T-helper 2 cell treated with Interferon-gamma antibody and Interleukin-4, amounts not matched to agents 100 ng/mL and 5 ng/mL, for 36 hours (primary cell): ENCODE measurements around the gene TOPORS. TPM values are rescaled to one million over a fixed set of nuclear protein-coding genes. Genes with fewer than 3 reads are reported as not detected.

Source experiments
- intact Hi-C: fragments of 100-400 bp; cut with micrococcal nuclease; formaldehyde crosslinking; loops from one replicate; pipeline ENCODE4 v1.15.1; 2023
- total RNA-seq: library from RNA; stranded (reverse); gene quantifications from 2 replicates; pipeline ENCODE4 v1.2.3, GENCODE V29; 2022

The TOPORS gene
- total RNA-seq, 1 donor from 2014 or later: 12.0 TPM

- intact Hi-C loops: no loop called here
Observed at GRCh38 chr9:32518276-32518675, 34.1 kb downstream of the TOPORS start.

DNA sequence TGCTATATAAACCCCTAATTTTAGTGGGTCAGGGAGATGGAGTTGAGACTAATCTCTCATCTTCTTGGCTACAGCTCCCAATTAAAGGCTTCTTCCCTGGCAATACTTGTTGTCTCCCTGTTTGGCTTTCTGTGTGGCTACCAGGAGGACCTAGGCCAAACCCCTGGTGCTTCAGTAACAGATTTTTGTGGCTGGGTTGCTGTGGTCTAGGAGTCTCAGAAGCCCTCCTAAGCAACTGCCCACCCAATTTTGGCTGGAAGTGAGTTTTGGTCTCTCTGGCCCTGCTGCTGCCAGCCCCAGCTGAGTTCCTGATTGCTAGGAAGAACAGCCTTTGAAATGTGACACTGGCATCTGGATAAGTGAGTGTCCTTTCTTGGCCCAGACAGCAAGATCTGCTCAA is 36.1 kb downstream of the TOPORS start:
- intact Hi-C loops: no loop called here

DNA sequence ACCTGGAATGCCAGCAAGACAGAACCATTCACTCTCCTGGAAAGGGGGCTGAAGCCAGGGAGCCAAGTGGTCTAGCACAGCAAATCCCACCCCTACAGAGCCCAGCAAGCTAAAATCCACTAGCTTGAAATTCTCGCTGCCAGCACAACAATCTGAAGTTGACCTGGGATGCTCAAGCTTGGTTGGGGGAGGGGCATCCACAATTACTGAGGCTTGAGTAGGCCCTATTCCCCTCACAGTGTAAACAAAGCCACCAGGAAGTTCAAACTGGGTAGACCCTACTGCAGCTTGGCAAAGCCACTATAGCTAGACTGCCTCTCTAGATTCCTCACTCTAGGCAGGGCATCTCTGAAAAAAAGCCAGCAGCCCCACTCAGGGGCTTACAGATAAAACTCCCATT is 43.7 kb downstream of the TOPORS start:
- intact Hi-C loops: no loop called here

DNA sequence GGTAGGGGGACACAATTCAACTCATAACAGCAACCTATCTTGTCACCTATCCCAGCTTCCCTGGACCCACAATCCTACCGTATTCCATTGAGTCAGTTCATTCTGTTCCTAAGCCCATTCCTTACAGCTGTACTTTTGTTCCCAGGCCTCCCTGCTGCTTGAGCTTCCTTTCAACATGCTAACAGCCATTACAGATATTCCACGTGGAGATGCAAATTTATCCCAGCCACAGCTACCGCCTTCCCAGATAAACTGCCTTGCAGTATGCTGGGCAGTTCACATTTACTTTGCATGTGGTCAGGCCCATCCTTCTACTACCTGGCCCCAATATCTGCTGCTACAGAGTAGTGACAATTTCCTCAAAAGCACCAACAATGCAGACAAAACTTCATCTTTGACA is 49.4 kb downstream of the TOPORS start:
- intact Hi-C loops: no loop called here

GRCh38 chr9:32502464-32502863 is 49.9 kb downstream of the TOPORS start:
- intact Hi-C loops: no loop called here

DNA sequence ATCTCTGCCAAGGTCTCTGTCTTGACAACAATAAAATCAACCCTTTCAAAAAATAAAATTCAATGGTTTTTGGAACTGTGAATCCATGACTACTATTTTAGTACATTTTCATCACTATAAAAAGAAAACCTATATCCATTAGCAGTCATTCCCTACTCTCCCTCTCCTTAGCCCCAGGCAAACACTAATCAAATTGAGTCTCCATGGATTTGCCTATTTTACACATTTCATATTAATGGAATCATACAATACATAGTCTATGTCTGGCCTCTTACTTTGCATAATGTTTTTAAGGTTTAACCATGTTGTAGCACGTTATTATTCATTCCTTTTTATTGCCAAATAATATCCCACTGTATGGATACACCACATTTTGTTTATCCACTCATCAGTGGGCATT is 50.5 kb downstream of the TOPORS start:
- intact Hi-C loops: no loop called here

DNA sequence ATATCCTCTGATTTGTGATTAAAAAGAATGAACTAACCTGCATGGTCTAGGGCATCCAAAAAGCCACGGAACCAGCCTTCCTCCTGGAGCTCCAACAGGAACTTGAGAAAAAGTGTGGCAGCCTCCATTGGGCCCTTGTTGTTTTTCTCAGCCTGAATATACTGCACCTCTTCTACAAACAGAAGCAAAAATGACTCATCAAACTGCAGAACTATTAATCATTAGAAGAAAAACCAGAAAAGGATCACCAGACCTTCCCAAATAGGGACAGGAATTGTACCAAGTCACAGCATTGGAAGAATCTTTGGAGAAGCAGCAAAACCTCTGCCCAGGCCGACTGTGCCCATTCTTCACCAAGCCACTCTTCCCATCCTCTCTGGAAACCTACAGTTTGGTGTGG is 51.6 kb downstream of the TOPORS start:
- intact Hi-C loops: no loop called here

- intact Hi-C loops: no loop called here
Observed at GRCh38 chr9:32497921-32498320, 54.5 kb downstream of the TOPORS start.

- intact Hi-C loops: no loop called here
Observed at GRCh38 chr9:32490601-32491000, 61.8 kb downstream of the TOPORS start.

Other genes with a start within 250 kb of the TOPORS start
- gene ACO1, start 167.9 kb downstream of the TOPORS start, total RNA-seq: 8.8 and 9.8 TPM in 2 replicates
- gene RIGI, start 26.4 kb downstream of the TOPORS start, total RNA-seq: 14.4 and 15.2 TPM in 2 replicates
- gene SMIM27, start 259 bp downstream of the TOPORS start, total RNA-seq: 7.8 and 11.9 TPM in 2 replicates
- gene NDUFB6, start 20.6 kb upstream of the TOPORS start, total RNA-seq: 40.1 and 44.3 TPM in 2 replicates
- gene TAF1L, start 83.1 kb upstream of the TOPORS start, total RNA-seq: 0.05 and 0.07 TPM in 2 replicates
- not detected in 2 replicates for gene TMEM215, start 231.0 kb upstream of the TOPORS start, total RNA-seq